ENCODE data around the gene TRAF3. TPM values are rescaled to one million over a fixed set of nuclear protein-coding genes. Genes with fewer than 3 reads are reported as not detected.

The TRAF3 gene, protein sequence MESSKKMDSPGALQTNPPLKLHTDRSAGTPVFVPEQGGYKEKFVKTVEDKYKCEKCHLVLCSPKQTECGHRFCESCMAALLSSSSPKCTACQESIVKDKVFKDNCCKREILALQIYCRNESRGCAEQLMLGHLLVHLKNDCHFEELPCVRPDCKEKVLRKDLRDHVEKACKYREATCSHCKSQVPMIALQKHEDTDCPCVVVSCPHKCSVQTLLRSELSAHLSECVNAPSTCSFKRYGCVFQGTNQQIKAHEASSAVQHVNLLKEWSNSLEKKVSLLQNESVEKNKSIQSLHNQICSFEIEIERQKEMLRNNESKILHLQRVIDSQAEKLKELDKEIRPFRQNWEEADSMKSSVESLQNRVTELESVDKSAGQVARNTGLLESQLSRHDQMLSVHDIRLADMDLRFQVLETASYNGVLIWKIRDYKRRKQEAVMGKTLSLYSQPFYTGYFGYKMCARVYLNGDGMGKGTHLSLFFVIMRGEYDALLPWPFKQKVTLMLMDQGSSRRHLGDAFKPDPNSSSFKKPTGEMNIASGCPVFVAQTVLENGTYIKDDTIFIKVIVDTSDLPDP
- 21.9 and 25.0 TPM in 2 replicates for total RNA-seq

DNA sequence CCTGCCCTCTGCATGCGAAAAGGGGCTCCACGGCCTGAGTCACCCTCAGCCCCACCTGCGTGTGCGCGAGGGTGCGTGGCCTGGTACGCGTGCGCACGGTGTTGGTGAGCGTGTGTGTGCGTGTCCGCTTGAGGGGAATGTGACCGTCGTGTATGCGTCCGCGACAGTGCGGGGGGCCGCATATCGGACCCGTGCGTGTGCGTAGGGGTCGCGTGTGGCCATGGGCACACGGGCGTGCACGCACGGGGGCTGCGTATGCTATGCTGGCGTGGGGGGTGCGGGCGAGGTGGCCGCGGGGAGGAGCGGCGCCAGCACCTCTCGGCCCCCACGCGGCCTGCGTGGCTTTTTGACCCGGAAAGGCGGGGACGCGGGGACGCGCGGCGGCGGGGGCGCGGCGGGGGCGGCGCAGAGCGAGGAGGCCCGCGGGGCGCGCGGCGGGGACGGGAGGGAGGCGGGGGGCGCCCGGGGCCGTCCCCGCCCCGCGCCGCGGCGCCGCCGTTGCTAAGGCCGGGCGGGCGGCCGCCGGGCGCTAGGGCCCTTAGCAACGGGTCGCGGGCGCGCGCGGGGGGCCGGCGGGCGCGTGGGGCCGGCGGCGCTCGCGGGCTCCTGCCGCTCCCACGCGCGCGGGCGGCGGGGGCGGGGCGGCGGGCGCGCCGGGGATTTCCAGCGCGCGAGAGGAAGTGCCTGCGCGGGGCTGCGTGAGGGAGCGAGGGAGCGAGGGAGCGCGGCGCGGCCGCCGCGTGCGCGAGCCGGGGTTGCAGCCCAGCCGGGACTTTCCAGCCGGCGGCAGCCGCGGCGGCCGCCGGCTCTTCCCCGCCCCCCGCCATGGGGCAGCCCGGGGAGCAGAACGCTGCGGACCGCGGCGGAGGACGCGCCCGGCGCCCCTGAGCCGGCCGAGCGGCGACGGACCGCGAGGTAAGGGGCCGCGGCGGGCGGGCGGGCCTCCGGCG, at the start of gene TRAF3:
Gene TRAF3 (plus strand): TSS at position 689 of the 950 bp plus-strand sequence. CDS start 92,753 bp downstream, outside the sequence.

DNA sequence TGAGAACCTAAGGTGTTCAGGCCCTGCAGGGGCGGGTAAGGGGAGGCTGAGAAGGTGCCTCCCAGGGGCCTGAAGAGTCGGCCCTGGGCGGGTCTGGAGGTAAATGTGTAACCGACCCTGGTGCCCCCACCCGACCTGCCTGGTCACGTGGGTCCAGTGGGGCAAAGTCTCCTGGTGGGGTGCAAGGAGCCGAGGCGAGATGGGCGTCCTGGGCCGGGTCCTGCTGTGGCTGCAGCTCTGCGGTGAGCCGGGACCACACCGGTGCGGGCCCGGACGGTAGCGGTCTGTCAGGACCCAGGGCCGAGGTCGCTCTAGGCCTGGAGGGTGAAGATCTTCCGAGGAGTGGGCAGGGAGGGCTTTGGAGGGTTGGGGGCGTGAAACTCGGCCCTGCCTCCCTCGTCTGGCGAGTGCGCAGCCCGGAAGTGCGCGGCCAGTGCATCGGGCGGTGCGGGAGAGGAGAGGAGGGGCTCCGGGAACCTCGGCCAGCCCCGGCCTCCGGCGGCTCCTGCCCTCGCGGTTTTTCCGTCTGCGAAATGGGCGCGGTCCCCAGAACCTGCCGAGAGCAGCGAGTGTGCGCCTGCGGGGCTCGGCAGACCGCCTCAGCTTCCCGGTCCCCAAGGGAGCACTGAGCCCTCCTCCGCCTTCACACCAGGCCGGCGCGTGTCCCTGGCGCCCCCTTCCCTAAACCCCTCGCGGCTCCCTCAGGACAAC, 145.4 kb downstream of the TRAF3 start, which contains the start of gene AMN:
Gene AMN (plus strand): TSS at position 174 of the 711 bp plus-strand sequence. CDS start 26 bp downstream, at position 200.

Other genes starting within 250 kb of the TRAF3 start
- gene RCOR1, start 184.8 kb upstream of the TRAF3 start, total RNA-seq: 10.2 and 10.8 TPM in 2 replicates
- gene AMN, start 145.2 kb downstream of the TRAF3 start, total RNA-seq: not detected in 2 replicates